ENCODE results near the gene UBR2.
"Not testable (repeated sequence)": the region's sequence is repeated elsewhere in the genome, so short reads cannot be mapped to it uniquely, and the experiment has no call there.

UBR2 gene

GRCh38 chr6:42556462-42556861, 7.4 kb upstream of the UBR2 start:
- no peak overlapping the region for H3K4me3 ChIP-seq (ENCODE audit: low read depth, low read length)
- peaks cover 9% of the 10 kb centered on the region for H3K9me3 ChIP-seq (ENCODE audit: severe bottlenecking)
- no peak for DNase-seq
- H3K27me3 ChIP-seq (ENCODE audit: insufficient read depth, low read depth, severe bottlenecking): no peaks in the 10 kb centered on the region
- H3K27ac ChIP-seq: no peak overlapping the region
- H3K36me3 ChIP-seq: no peaks in the 10 kb centered on the region
- no peak for TF ChIP-seq CTCF (IDR thresholded peaks at IDR 0.05; ENCODE audit: low read depth, low read length)

GRCh38 chr6:42559276-42559675, 4.6 kb upstream of the UBR2 start:
- H3K9me3 ChIP-seq (ENCODE audit: severe bottlenecking); H3K4me3 ChIP-seq (ENCODE audit: low read depth, low read length); H3K36me3 ChIP-seq; H3K27ac ChIP-seq; H3K27me3 ChIP-seq (ENCODE audit: insufficient read depth, low read depth, severe bottlenecking); DNase-seq: not testable (repeated sequence)

- Histone ChIP-seq H3K27ac (no peak overlapping the region), H3K36me3 (peaks cover 11% of the 10 kb centered on the region), H3K27me3 (ENCODE audit: insufficient read depth, low read depth, severe bottlenecking) (no peaks in the 10 kb centered on the region), H3K9me3 (ENCODE audit: severe bottlenecking) (no peaks in the 10 kb centered on the region), H3K4me3 (ENCODE audit: low read depth, low read length) (no peak overlapping the region)
- no peak for TF ChIP-seq CTCF (IDR thresholded peaks at IDR 0.05; ENCODE audit: low read depth, low read length)
- no peak for DNase-seq
Measured at GRCh38 chr6:42561986-42562385, 1.8 kb upstream of the UBR2 start.

GRCh38 chr6:42562788-42563405, 932 bp upstream of the UBR2 start:
- Histone ChIP-seq H3K36me3 (peaks cover 11% of the 10 kb centered on the region), H3K27ac (no peak overlapping the region), H3K27me3 (ENCODE audit: insufficient read depth, low read depth, severe bottlenecking) (no peaks in the 10 kb centered on the region), H3K9me3 (ENCODE audit: severe bottlenecking) (no peaks in the 10 kb centered on the region), H3K4me3 (ENCODE audit: low read depth, low read length) (peak overlapping the region; percentile 67; the same call in 1 of the 2 replicates)
- TF ChIP-seq CTCF (IDR thresholded peaks at IDR 0.05; ENCODE audit: low read depth, low read length): no peak
- no peak for DNase-seq

- TF ChIP-seq CTCF (IDR thresholded peaks at IDR 0.05; ENCODE audit: low read depth, low read length): no peak
- Histone ChIP-seq H3K27ac (peak overlapping the region; percentile 84), H3K27me3 (ENCODE audit: insufficient read depth, low read depth, severe bottlenecking) (no peaks in the 10 kb centered on the region), H3K9me3 (ENCODE audit: severe bottlenecking) (no peaks in the 10 kb centered on the region), H3K36me3 (peaks cover 11% of the 10 kb centered on the region), H3K4me3 (ENCODE audit: low read depth, low read length) (peak overlapping the region; percentile 67)
- DNase-seq: no peak
Measured at GRCh38 chr6:42564506-42564825, 637 bp downstream of the UBR2 start.

- TF ChIP-seq CTCF (IDR thresholded peaks at IDR 0.05; ENCODE audit: low read depth, low read length): no peak
- Histone ChIP-seq H3K9me3 (ENCODE audit: severe bottlenecking) (no peaks in the 10 kb centered on the region), H3K27me3 (ENCODE audit: insufficient read depth, low read depth, severe bottlenecking) (no peaks in the 10 kb centered on the region), H3K4me3 (ENCODE audit: low read depth, low read length) (no peak overlapping the region), H3K36me3 (peaks cover 11% of the 10 kb centered on the region), H3K27ac (no peak overlapping the region)
- no peak for DNase-seq
Measured at GRCh38 chr6:42565823-42566613, 2.2 kb downstream of the UBR2 start.

Measured in WERI-Rb-1 (cell line).